ENCODE data around the gene DBN1.
"Not testable (repeated sequence)": the region's sequence is repeated elsewhere in the genome, so short reads cannot be mapped to it uniquely, and the experiment has no call there.

DBN1 gene

DNA sequence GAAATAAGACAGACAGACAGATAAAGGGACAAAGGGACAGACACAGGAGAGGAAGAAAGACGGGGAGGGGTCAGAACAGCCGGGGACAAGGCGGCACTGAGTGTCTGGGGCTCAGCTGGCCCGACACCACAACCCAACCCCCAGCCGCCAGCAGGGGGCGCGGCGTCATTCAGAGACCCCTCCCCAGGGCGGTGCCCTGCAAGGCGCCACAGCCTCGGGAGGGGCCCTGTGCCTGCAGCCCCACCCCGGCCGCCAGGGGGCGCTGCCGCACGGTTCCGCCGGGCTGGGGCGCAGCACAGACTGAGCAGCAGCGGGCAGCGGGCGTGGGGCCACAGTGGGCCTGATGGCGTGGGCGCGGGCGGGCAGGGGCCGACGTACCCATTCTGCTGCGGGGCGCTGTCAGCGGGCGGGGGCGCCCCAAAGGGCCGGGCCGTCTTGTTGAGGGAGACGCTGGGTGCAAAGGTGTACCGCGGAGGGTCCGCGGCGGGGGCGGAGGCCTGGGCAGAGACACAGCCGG lies 18.1 kb upstream of the DBN1 start:
- DNase-seq (ENCODE audit: low read depth in 2 of 2): no peak

DNA sequence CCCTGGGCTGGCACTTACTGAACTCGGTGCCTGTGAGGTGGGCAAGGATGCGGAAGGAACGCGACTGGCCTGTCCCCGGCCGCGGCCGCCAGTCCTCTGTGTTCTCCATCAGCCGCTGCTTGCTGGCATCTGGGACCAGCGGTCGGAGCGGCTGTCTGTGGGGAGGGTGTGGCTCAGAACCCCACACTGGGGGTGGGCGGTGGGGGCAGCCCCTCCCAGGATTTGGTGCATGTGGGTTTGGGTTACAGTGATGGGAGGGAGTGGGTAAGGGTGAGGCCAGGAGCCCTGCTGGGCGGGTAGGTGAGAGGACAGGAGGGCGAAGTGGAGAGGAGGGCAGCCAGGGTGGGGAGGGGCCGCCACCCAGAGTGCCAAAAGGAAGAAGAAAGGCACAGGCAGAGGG lies 17.6 kb upstream of the DBN1 start:
- DNase-seq (ENCODE audit: low read depth in 2 of 2): no peak

DNA sequence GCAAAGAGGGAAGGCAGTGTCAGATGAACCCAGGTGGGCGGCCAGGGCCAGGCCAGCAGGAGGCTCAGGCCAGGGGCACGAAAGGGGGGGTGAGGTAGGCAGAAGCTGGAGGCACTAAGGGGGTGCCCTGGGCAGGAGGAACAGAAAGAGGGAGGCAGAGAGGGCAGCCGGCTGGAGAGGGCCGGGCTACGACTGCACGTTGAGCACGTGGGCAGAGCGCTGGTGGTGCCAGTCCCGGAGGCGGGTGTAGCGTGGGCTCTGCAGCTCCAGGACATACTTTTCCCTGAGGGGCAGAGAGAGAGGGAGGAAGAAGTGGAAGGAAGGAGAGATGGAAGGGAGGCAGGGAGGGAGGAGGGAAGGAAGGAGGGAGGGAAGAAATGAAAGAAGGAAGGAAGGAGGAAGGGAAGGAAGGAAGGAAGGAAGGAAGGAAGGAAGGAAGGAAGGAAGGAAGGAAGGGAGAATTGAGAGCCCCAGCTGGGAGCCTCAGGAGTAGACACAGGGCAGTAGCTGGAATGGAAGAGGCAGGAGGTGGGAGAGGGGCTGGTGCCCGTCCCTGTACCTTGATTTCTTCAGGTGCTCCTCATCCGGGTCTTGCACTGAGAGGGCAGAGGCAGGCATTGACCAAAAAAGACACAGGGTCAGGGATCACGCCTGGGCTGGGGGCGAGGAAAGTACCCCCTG lies 17.0 kb upstream of the DBN1 start:
- no peak for DNase-seq (ENCODE audit: low read depth in 2 of 2)

DNA sequence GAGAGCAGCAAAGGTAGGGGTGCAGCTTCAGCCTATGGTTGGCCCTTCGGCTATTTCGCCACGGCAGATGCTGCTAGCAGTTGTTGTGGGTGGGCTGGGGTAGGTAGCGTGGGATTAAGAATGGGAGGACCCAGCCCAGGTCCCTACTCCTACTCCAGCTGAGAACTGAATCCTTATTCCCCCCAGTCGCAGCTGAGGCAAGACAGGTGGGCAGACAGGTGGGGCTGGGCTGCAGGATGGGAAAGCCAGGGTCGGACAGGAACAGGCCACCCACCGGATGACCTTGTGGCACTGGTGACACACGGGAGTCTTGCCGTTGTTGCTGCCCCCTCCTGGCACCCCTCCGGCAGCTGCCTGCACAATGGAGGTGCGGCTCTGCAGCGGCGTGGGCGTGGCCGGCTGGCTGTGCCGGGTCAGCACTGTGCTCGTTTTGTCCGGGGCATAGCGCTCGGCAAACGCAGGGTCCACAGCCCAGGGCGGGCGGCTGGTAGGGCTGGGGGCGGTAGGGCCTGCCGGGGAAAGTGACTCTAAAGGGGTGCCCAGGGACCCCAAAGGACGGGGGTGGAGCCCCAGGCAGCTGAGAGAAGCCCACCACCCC lies 15.8 kb upstream of the DBN1 start:
- DNase-seq (ENCODE audit: low read depth in 2 of 2): no peak

DNA sequence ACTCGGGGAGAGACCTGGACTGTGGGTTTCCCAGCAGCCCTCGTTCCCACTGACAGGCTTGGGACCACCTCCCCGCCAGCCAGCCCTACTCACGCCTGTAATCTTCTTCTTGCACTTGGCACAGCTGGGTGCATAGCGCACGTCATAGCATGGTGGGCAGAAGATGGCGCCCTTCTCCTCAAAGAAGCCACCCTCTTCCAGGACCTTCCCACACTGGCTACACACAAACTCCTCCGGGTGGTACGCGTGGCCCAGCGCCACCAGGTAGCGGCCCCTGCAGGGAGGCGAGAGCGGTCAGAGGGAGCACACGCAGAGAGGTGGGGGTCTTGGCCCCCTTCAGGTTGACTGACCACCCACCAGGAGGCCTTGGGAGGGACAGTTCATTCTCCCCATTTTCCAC lies 14.5 kb upstream of the DBN1 start:
- DNase-seq (ENCODE audit: low read depth in 2 of 2): no peak

DNA sequence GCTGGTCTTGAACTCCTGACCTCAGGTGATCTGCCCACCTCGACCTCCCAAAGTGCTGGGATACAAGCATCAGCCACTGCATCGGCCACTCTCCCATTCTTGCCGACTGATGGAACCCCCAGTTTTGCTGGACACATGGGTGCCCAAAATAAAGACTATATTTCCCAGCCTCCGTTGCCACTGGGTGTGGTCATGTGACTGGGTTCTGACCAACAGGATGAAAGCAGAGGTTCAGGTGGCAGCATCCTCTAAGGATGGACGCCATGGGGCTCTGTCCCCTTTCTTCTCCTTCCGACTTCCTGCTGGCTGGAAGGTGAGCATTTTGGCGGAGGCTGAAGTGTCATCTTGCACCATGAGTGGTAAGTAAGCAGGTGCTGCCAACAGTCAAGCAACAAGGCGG lies 13.7 kb upstream of the DBN1 start:
- no peak for DNase-seq (ENCODE audit: low read depth in 2 of 2)

DNA sequence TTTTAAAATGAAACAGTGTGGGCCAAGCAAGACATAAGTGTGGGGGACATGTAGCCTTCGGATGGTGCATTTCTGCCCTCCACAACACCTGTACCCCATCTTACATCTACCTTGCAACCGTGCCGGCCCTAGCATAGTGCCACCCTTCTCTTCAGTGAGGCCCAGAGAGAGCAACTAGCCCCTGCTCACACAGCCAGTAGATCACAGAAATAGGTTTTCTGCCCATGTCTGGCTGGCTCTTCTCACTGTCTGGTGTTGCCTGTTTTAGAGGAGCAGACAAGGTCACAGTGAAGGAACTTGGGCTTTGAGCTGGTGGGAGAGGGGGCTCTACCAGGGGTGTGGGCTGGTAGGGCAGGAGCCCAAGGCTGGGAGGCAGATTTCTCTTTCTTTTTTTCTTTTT lies 12.8 kb upstream of the DBN1 start:
- DNase-seq (ENCODE audit: low read depth in 2 of 2): no peak

DNA sequence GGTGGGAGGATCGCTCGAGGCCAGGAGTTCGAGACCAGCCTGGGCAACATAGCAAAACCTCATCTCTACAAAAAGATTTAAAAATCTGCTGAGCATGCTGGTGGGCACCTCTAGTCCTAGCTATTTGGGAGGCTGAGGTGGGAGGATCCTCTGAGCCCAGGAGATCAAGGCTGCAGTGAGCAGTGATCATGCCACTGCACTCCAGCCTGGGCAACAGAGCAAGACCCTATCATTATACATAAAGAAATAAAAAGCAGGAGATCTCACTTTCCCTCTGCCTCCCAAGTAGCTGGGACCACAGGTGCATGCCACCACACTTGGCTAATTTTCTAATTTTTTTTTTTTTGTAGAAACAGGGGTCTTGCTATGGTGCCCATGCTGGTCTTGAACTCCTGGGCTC lies 12.3 kb upstream of the DBN1 start:
- DNase-seq (ENCODE audit: low read depth in 2 of 2): not testable (repeated sequence)

DNA sequence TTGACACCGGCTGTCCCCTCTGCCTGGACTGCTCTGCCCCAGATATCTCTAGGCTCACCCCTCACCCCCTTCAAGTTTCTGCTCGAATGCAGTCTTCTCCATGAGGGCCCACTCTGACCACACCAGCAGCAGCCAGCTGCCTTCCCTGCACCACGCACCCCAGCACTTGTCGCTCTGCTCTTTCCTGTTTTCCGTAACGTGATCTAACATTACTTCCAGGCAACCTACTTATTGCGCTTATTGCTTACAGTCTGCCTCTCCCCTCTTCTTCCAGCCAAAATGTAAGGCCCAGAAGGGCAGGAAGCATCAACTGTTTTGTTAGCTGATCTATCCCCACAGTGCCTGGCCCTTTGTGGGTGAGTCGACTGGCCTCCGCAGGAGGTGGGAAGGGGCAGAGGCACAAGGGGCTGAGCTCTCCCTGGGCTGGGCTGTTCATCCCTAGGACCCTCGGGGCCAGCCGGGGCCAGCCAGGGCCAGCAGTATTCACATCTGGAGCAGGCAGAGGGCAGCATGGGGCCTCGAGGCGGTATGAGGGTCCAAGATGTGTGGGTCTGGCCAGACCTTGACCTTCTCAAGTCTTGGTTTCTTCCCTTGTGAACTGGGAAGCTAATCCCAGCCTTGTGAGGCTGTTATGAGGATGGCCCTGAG lies 11.6 kb upstream of the DBN1 start:
- DNase-seq (ENCODE audit: low read depth in 2 of 2): no peak

DNA sequence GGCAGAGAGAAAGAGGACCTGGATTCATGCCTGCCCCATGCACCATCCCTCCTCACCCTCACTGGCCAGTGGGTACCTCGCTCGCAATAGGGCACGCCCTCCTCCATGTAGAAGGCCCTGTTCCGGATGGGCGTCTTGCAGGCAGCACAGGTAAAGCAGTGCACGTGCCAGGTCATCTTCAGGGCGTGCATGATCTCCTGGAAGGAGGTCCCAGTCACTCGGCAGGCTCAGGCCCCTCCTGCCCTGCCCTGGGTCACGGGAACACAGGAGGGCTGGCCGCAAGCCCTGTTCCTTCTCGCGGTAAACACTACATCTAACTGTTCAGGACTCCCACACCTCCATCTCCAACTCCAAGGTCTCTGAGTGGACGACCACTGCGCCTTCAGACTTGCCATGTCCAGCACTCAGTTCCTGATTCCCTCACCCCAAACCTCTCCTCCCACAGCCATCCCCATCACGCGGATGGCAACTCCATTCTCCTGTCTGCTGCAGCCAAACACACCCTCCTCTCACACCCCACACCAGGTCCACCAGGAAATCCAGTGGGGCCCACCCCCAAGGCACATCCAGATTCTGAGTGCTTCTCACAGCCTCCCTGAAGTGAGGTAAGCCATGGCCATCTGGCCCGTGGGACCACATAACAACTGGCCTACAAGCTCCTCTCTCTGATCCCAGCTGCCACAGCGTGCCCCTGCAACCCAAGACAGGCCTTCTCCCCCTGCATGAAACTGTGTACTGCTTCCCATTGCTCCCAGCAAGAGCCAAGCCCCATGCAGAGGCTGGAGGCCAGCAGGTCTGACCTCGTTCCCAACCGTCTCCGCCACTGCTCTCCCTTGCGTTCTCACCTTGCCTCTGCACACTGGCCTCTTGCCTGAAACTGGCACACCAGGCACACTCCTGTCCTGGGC lies 10.8 kb upstream of the DBN1 start:
- no peak for DNase-seq (ENCODE audit: low read depth in 2 of 2)

DNA sequence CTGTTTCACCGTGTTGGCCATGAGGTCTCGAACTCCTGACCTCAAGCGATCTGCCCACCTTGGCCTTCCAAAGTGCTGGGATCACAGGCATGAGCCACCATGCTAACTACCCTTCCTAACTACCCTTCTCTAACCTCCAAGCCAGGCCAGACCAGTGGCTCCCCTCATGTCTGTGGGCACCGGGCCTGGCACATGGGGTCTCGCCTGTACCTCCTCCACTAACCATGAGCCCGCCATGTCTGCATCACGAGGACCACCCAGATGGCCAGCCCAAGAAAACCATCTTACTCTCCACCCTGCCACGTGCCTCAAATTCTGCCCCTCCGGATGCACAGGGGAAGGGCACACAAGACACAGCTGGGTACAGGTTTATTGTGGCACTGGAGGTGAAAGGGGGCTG lies 9.6 kb upstream of the DBN1 start:
- no peak for DNase-seq (ENCODE audit: low read depth in 2 of 2)

DNA sequence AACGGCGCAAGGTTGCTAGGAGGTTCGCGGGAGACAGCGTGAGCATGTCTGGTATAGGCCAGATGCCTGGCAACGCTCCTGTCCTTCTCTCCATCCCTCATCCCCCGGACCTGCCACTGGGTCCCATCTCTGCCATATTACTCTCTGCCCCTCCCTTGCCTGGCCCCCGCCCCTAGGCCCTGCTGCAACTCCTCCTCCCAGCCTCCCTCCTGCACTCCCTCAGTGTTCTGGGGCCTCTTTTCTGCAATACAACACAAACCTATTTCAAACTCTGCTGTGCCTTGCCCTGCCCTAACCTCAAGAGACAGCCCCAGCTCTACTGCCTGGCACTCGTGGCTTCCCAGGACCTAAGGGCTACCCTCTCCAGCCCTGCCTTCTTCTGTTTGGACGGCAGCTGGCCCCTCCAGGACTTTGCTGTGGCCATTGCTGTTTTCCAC lies 8.9 kb upstream of the DBN1 start:
- no peak for DNase-seq (ENCODE audit: low read depth in 2 of 2)

DNA sequence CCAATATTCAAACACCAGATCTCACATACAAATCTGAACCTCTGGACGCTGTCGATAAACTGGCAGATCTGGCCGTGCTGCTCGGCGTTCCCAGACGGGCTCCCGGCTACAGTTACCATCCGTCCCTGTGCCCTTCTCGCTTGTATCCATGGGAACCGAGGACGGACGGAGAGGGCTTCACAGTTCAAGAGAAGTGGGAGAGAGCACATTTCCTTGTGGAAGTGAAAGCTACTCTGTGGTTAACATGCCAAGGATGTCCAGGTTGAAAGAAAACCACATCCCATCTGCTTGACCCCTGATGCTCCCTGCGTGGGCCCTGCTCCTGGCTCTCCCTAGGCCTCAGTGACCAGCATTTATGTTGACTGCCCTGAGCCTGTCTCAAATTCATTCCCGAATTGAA lies 6.3 kb upstream of the DBN1 start:
- DNase-seq (ENCODE audit: low read depth in 2 of 2): no peak

DNA sequence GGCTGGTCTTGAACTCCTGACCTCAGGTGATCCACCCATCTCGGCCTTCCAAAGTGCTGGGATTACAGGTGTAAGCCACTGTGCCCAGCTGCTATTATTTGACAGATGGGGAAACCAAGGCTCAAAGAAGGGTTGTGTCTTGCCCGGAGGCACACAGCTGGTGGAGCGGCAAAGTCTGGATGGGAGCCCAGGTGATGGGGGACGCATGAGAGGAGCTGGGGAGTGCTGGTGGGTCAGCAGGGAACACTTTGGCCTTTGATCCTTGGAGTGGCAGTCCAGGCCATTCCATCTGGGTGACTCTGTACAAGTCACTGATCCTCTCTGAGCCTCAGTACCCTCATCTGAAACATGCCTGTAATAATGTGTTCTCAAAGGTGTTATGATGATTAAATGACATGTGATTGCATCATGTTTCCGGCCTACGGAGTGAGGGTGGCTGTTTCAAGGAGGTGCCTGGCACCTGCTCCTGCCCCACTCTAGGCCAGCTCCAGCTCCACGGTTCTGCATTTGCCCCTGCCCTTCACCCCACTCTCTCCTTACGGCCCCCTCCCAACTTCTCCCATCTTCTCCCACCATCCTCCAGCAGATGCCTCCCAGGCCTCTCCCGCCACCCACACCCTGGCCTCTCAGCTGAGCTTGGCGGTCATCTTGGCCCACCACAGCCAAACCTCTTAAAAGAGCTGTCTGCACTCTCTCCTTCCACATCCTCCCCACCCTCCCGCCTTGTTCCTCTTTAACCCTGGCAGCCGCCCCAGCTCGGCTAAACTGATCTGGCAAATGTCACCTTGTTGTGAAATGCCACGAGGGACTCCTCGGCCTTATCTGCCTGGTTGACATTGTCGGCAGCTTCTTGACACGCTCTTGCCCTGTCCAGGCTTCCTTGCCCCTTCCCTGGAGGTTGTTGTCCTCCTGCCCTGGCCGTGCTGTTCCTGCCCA lies 5.5 kb upstream of the DBN1 start:
- DNase-seq (ENCODE audit: low read depth in 2 of 2): peak in 1 of 2 donors; percentile 16

DNA sequence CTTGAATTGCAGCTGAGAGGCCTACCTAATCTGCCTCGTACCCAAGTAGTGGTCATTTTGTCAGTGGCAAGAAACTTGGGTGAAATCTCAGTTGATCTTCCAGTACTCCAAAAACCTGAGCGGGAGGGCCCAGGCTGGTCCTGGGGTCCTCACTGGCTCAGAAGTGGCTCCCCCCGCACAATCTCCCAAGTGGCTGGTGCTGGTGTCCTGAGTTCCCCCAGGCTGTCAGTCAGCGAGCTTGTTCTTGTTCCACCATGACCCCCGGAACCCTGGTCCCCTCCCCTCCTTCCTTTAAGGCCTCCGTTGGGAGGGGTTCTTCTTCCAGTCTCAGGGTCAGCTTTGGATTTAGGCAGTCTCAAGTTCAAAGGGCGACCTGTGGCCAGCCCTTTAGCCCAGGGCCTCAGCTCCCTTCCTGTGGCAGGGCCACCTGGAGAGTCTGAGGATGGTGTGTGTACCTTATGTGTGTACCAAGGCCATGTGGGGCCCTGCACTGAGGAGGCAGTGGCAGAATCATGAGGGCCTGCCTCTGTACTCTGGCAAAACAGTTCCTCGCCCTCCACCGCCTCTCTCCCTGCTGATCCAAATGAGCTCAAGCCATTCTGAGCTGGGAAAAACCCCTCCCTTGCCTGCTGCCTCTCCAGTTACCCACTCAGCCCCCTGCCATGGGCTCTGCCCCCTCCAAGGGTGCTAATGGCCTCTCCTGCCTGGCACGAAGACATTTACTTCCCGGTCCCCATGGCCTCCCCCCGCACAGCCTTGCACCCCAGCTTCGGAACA lies 4.5 kb upstream of the DBN1 start:
- DNase-seq (ENCODE audit: low read depth in 2 of 2): no peak

DNA sequence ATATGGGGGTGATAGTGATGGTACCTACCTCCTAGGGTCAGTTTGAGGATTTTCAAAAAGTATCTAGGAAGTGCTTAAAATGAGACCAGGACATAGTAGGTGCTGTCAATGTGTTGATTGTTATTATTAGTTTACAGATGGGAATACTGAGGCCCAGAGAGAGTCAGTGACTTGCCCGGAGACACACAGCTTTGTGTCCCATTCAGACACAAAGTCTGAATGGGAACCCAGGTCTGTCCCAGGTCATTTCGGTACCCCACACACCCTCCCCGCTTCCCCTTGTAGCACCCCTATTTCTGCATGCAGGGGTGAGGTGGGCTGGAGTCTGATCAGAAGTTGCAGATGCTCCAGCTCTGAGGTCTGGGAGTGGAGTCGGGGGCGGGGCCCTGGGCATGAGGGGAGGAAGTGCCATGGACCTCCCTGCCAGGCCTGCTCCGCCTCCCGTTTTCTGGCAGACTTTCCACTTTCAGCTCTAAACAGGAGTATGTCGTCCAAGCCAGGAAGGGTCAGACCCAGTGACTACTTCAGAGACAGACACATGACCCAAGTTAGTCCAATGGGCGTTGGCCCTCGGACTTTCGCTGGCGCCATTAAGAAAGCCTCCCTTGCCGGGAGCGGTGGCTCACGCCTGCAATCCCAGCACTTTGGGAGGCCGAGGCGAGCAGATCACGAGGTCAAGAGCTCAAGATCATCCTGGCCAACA lies 3.2 kb upstream of the DBN1 start:
- DNase-seq (ENCODE audit: low read depth in 2 of 2): no peak

DNA sequence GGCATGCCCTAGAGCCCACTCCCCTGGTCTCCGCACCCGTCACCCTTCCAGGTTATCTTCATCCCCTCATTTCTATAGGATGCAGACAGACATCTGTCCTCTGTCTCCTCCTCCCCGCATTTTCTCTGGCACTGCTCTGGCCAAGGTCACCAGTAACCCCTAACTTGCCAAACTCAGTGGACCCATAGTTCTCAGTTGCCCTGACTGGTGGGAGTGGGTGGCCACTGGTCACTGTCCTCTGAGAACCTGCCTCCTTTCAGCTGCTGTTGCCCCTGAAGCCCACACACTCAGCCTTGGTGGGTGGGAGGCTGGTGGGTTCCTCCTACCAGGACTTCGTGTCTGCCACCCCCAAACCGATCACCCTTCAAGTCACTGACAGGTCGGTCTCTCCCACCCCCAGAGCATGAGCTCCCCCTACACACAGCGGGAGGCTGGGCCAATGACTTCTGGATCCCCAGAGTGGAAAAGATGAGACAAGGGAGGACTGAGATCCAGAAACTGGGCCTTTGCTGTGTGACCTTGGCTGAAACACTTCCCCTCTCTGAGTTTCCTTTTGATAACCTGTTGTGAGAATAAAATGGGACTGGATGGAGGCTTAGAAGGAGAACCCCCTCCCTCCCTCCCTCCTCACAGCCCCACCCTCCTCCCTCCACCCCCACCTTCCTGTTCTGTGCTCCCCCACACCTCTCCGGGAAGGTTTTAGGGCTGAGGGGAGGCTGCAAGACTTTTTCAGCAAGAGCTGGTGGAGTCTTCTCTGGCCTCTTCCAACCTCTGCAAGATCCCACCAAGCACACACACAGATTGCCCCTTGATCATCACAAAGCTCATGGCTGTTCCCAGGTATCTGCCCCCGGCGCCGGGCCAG lies 2.4 kb upstream of the DBN1 start:
- DNase-seq (ENCODE audit: low read depth in 2 of 2): peak in 1 of 2 donors; percentile 17

DNA sequence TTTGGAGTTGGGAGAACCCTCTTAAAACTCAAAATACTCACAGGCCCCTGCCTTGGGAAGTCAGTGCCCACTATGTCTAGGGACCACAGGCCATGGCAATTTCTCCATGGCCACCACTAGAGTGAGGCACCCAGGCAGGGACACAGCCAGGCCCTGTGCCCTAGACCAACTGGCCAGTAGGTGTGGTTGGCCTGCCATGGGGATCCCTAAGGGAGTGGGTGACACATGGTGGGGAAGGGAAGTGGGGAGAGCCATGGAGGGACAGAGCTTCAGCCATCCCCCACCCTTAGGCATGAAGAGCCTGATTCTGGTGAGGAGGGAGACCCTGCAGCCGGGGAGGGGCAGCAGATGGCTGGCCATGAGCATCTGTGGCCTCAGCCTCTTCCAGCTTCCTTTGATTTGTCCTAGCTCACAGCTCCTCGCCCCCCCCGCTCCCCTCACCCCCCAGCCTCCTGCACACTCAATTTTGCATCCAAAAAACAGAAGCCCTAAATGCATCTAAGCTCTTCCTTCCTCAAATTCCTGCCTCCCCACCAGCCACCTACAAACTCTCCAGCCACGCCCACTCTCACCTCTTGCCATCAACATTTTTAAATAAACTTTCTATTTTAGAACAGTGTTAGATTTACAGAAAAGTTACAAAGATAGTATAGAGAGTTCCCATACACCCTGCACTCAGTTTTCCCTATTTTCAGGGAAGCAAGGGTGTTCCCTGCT lies 1.6 kb upstream of the DBN1 start:
- DNase-seq (ENCODE audit: low read depth in 2 of 2): no peak

Data from stimulated activated CD8-positive, alpha-beta memory T cell treated with anti-CD3 and anti-CD28 coated beads, Interleukin-15, amount 100 ng/mL, for 4 hours (primary cell).